Memory B cell (primary cell): ENCODE data around the gene YIPF3.
A peak's percentile ranks its signal among the peaks of the same experiment; 100 is the strongest.
"Not testable (repeated sequence)": the region's sequence is repeated elsewhere in the genome, so short reads cannot be mapped to it uniquely, and the experiment has no call there.

Experiments
- ATAC-seq: fragments of 150-1000 bp; cut with Tn5 transposase; 2 replicates; pipeline ENCODE4 v1.10.0; 2021; ENCODE audit warnings: low read depth, mild to moderate bottlenecking, moderate library complexity
- DNase-seq, 2 donors: peaks; one replicate each; pipeline ENCODE4 v3.0.0; 2022; ENCODE audit warnings: low spot score in 2 of 2
- H3K27ac Mint-ChIP-seq: one replicate; pipeline ENCODE4 v1.8.0; 2022; ENCODE audit warnings: mild to moderate bottlenecking, moderate library complexity, mixed read lengths
- H3K27me3 Mint-ChIP-seq: one replicate; pipeline ENCODE4 v1.8.0; 2022; ENCODE audit warnings: mixed read lengths
- H3K36me3 Mint-ChIP-seq: one replicate; pipeline ENCODE4 v1.8.0; 2022; ENCODE audit warnings: mild to moderate bottlenecking, mixed read lengths
- H3K4me1 Mint-ChIP-seq: one replicate; pipeline ENCODE4 v1.8.0; 2022; ENCODE audit warnings: mixed read lengths
- H3K4me3 Mint-ChIP-seq: one replicate; pipeline ENCODE4 v1.8.0; 2022; ENCODE audit warnings: mild to moderate bottlenecking, moderate library complexity, mixed read lengths
- H3K9me3 Mint-ChIP-seq: one replicate; pipeline ENCODE4 v1.8.0; 2022; ENCODE audit warnings: mixed read lengths

The YIPF3 gene

GRCh38 chr6:43504756-43505593 is 11.8 kb downstream of the YIPF3 start:
- Mint-ChIP-seq H3K27me3 (peaks cover 8% of the 10 kb centered on the region), H3K27ac (no peak overlapping the region), H3K4me3 (no peak overlapping the region), H3K36me3 (peaks cover 14% of the 10 kb centered on the region), H3K4me1 (peaks cover 11% of the 10 kb centered on the region), H3K9me3 (no peaks in the 10 kb centered on the region)
- DNase-seq: no peak
- ATAC-seq: no peak

- ATAC-seq (no peak), DNase-seq (no peak)
- H3K27me3 Mint-ChIP-seq: peaks cover 2% of the 10 kb centered on the region
- peaks cover 2% of the 10 kb centered on the region for H3K4me1 Mint-ChIP-seq
- H3K27ac Mint-ChIP-seq: peak overlapping the region; percentile 57
- no peaks in the 10 kb centered on the region for H3K9me3 Mint-ChIP-seq
- H3K36me3 Mint-ChIP-seq: peaks cover 21% of the 10 kb centered on the region
- H3K4me3 Mint-ChIP-seq: no peak overlapping the region
Measured at GRCh38 chr6:43503443-43503842, 13.3 kb downstream of the YIPF3 start.

GRCh38 chr6:43502666-43503065 is 14.1 kb downstream of the YIPF3 start:
- H3K27ac Mint-ChIP-seq: peak overlapping the region; percentile 57
- no peak for DNase-seq
- ATAC-seq: no peak
- no peaks in the 10 kb centered on the region for H3K9me3 Mint-ChIP-seq
- no peaks in the 10 kb centered on the region for H3K4me1 Mint-ChIP-seq
- H3K4me3 Mint-ChIP-seq: no peak overlapping the region
- no peaks in the 10 kb centered on the region for H3K27me3 Mint-ChIP-seq
- H3K36me3 Mint-ChIP-seq: peaks cover 21% of the 10 kb centered on the region

GRCh38 chr6:43500921-43501320 is 15.8 kb downstream of the YIPF3 start:
- no peak for ATAC-seq
- Mint-ChIP-seq H3K27me3 (no peaks in the 10 kb centered on the region), H3K36me3 (peaks cover 21% of the 10 kb centered on the region), H3K4me1 (no peaks in the 10 kb centered on the region), H3K9me3 (no peaks in the 10 kb centered on the region), H3K27ac (no peak overlapping the region), H3K4me3 (no peak overlapping the region)
- DNase-seq: no peak

GRCh38 chr6:43499028-43499815 is 17.5 kb downstream of the YIPF3 start:
- H3K36me3 Mint-ChIP-seq: peaks cover 21% of the 10 kb centered on the region
- DNase-seq (no peak), ATAC-seq (no peak)
- no peak overlapping the region for H3K4me3 Mint-ChIP-seq
- H3K4me1 Mint-ChIP-seq: peaks cover 8% of the 10 kb centered on the region
- H3K27me3 Mint-ChIP-seq: no peaks in the 10 kb centered on the region
- H3K27ac Mint-ChIP-seq: no peak overlapping the region
- no peaks in the 10 kb centered on the region for H3K9me3 Mint-ChIP-seq

- not testable (repeated sequence) for H3K27ac Mint-ChIP-seq, H3K9me3 Mint-ChIP-seq, H3K27me3 Mint-ChIP-seq, H3K4me3 Mint-ChIP-seq, ATAC-seq, DNase-seq
- Mint-ChIP-seq H3K4me1 (peaks cover 10% of the 10 kb centered on the region), H3K36me3 (peaks cover 18% of the 10 kb centered on the region)
Measured at GRCh38 chr6:43498291-43498690, 18.4 kb downstream of the YIPF3 start.

- no peaks in the 10 kb centered on the region for H3K27me3 Mint-ChIP-seq
- ATAC-seq (no peak), DNase-seq (no peak)
- peaks cover 18% of the 10 kb centered on the region for H3K36me3 Mint-ChIP-seq
- no peak overlapping the region for H3K4me3 Mint-ChIP-seq
- peaks cover 13% of the 10 kb centered on the region for H3K4me1 Mint-ChIP-seq
- no peak overlapping the region for H3K27ac Mint-ChIP-seq
- no peaks in the 10 kb centered on the region for H3K9me3 Mint-ChIP-seq
Measured at GRCh38 chr6:43497689-43498088, 19.0 kb downstream of the YIPF3 start.

- H3K9me3 Mint-ChIP-seq: no peaks in the 10 kb centered on the region
- DNase-seq (no peak), ATAC-seq (no peak)
- peaks cover 15% of the 10 kb centered on the region for H3K36me3 Mint-ChIP-seq
- H3K27ac Mint-ChIP-seq: no peak overlapping the region
- no peaks in the 10 kb centered on the region for H3K27me3 Mint-ChIP-seq
- H3K4me1 Mint-ChIP-seq: peaks cover 13% of the 10 kb centered on the region
- H3K4me3 Mint-ChIP-seq: no peak overlapping the region
Measured at GRCh38 chr6:43497129-43497396, 19.7 kb downstream of the YIPF3 start.

GRCh38 chr6:43496370-43497128 is 20.2 kb downstream of the YIPF3 start:
- Mint-ChIP-seq H3K27me3 (no peaks in the 10 kb centered on the region), H3K9me3 (no peaks in the 10 kb centered on the region), H3K27ac (no peak overlapping the region), H3K4me3 (no peak overlapping the region), H3K36me3 (peaks cover 15% of the 10 kb centered on the region), H3K4me1 (peaks cover 13% of the 10 kb centered on the region)
- DNase-seq (no peak), ATAC-seq (peak; percentile 35)

- no peak for ATAC-seq
- Mint-ChIP-seq H3K27ac (no peak overlapping the region), H3K4me1 (peaks cover 13% of the 10 kb centered on the region), H3K27me3 (no peaks in the 10 kb centered on the region), H3K36me3 (peaks cover 10% of the 10 kb centered on the region), H3K4me3 (no peak overlapping the region), H3K9me3 (no peaks in the 10 kb centered on the region)
- no peak for DNase-seq
Measured at GRCh38 chr6:43495409-43495941, 21.3 kb downstream of the YIPF3 start.

- Mint-ChIP-seq H3K9me3 (no peaks in the 10 kb centered on the region), H3K36me3 (peaks cover 14% of the 10 kb centered on the region), H3K4me3 (no peak overlapping the region), H3K27ac (no peak overlapping the region), H3K4me1 (peaks cover 17% of the 10 kb centered on the region), H3K27me3 (no peaks in the 10 kb centered on the region)
- DNase-seq: no peak
- ATAC-seq: no peak
Measured at GRCh38 chr6:43494766-43495165, 22.0 kb downstream of the YIPF3 start.

- peaks cover 17% of the 10 kb centered on the region for H3K4me1 Mint-ChIP-seq
- ATAC-seq: no peak
- DNase-seq: no peak
- H3K27ac Mint-ChIP-seq: no peak overlapping the region
- no peak overlapping the region for H3K4me3 Mint-ChIP-seq
- H3K36me3 Mint-ChIP-seq: peaks cover 11% of the 10 kb centered on the region
- H3K9me3 Mint-ChIP-seq: no peaks in the 10 kb centered on the region
- H3K27me3 Mint-ChIP-seq: no peaks in the 10 kb centered on the region
Measured at GRCh38 chr6:43494321-43494720, 22.4 kb downstream of the YIPF3 start.

GRCh38 chr6:43493833-43494232 is 22.9 kb downstream of the YIPF3 start:
- no peaks in the 10 kb centered on the region for H3K27me3 Mint-ChIP-seq
- ATAC-seq: no peak
- peaks cover 21% of the 10 kb centered on the region for H3K4me1 Mint-ChIP-seq
- no peaks in the 10 kb centered on the region for H3K9me3 Mint-ChIP-seq
- H3K4me3 Mint-ChIP-seq: no peak overlapping the region
- DNase-seq: no peak
- peaks cover 8% of the 10 kb centered on the region for H3K36me3 Mint-ChIP-seq
- no peak overlapping the region for H3K27ac Mint-ChIP-seq

- peaks cover 6% of the 10 kb centered on the region for H3K36me3 Mint-ChIP-seq
- no peak overlapping the region for H3K4me3 Mint-ChIP-seq
- no peaks in the 10 kb centered on the region for H3K27me3 Mint-ChIP-seq
- DNase-seq (no peak), ATAC-seq (no peak)
- peaks cover 21% of the 10 kb centered on the region for H3K4me1 Mint-ChIP-seq
- no peaks in the 10 kb centered on the region for H3K9me3 Mint-ChIP-seq
- no peak overlapping the region for H3K27ac Mint-ChIP-seq
Measured at GRCh38 chr6:43493230-43493629, 23.5 kb downstream of the YIPF3 start.
